Mesendoderm (in vitro differentiated cells): Measurements from ENCODE around the gene VPS37B.

Experiments
- DNase-seq: peaks from one replicate; pipeline ENCODE4 v3.0.0; 2013
- H2AK5ac ChIP-seq: 2 replicates; pipeline ENCODE4 v1.6.1; 2013; ENCODE audit warnings: low read length, inconsistent platforms
- H2BK120ac ChIP-seq: 2 replicates; pipeline ENCODE4 v1.6.1; 2013; ENCODE audit warnings: low read depth, mild to moderate bottlenecking, low read length, moderate library complexity, mixed read lengths
- H2BK15ac ChIP-seq: replicated peaks from 2 replicates; pipeline ENCODE4 v1.6.1; 2013; ENCODE audit warnings: low read depth, mild to moderate bottlenecking, moderate library complexity
- H2BK5ac ChIP-seq: 2 replicates; pipeline ENCODE4 v1.6.1; 2013; ENCODE audit warnings: low read length, inconsistent platforms
- H3K18ac ChIP-seq: 2 replicates; pipeline ENCODE4 v1.6.1; 2013; ENCODE audit warnings: mild to moderate bottlenecking, low read length, mixed read lengths
- H3K23ac ChIP-seq: one replicate; pipeline ENCODE4 v1.6.1; 2013; ENCODE audit warnings: low read length
- H3K27ac ChIP-seq: 2 replicates; pipeline ENCODE4 v1.5.1; 2013; ENCODE audit warnings: low read depth, mild to moderate bottlenecking, inconsistent platforms, low read length, moderate library complexity
- H3K27me3 ChIP-seq: 2 replicates; pipeline ENCODE4 v1.6.1; 2013; ENCODE audit warnings: low read length, control low read depth, mild to moderate bottlenecking, inconsistent platforms; ENCODE audit not compliant: insufficient read depth, poor library complexity
- H3K36me3 ChIP-seq: 2 replicates; pipeline ENCODE4 v1.6.1; 2013; ENCODE audit warnings: low read length, inconsistent platforms; ENCODE audit not compliant: control insufficient read depth, insufficient read depth
- H3K4ac ChIP-seq: one replicate; pipeline ENCODE4 v1.6.1; 2013; ENCODE audit warnings: low read depth, mild to moderate bottlenecking, low read length, moderate library complexity
- H3K4me1 ChIP-seq: 2 replicates; pipeline ENCODE4 v1.6.1; 2013; ENCODE audit warnings: low read depth, low read length, inconsistent platforms; ENCODE audit not compliant: control insufficient read depth
- H3K4me2 ChIP-seq: 2 replicates; pipeline ENCODE4 v1.6.1; 2013; ENCODE audit warnings: low read length
- H3K4me3 ChIP-seq: 2 replicates; pipeline ENCODE4 v1.5.1; 2013; ENCODE audit warnings: mild to moderate bottlenecking, low read length
- H3K56ac ChIP-seq: one replicate; pipeline ENCODE4 v1.6.1; 2013; ENCODE audit warnings: low read length
- H3K79me1 ChIP-seq: 2 replicates; pipeline ENCODE4 v1.6.1; 2013; ENCODE audit warnings: low read length, inconsistent platforms
- H3K79me2 ChIP-seq: 2 replicates; pipeline ENCODE4 v1.6.1; 2013; ENCODE audit warnings: mild to moderate bottlenecking, low read length; ENCODE audit not compliant: control insufficient read depth, insufficient read depth
- H3K9ac ChIP-seq: 2 replicates; pipeline ENCODE4 v1.6.1; 2013; ENCODE audit warnings: low read length, inconsistent platforms
- H4K5ac ChIP-seq: one replicate; pipeline ENCODE4 v1.6.1; 2013; ENCODE audit warnings: low read length
- H4K8ac ChIP-seq: one replicate; pipeline ENCODE4 v1.6.1; 2013; ENCODE audit warnings: low read depth, mild to moderate bottlenecking, control low read depth, low read length, moderate library complexity
- WGBS: extraction: QIAGEN DNeasy Blood & Tissue Kit; methylation state at CpG from one replicate; pipeline ENCODE4 v1.1.7; 2013; ENCODE audit warnings: low lambda C conversion rate, missing lambda C conversion rate; ENCODE audit not compliant: insufficient coverage; ENCODE audit errors: extremely low coverage; 5-methylcytosine and 5-hydroxymethylcytosine counted together

VPS37B gene

GRCh38 chr12:122903693-122904034 lies 7.7 kb upstream of the VPS37B start:
- H3K4ac ChIP-seq = no peak overlapping the region
- no CpG with 5 or more reads among the region's 7 CpGs for WGBS

GRCh38 chr12:122902854-122903692 lies 7.1 kb upstream of the VPS37B start:
- no peak overlapping the region for H2BK5ac ChIP-seq

More at GRCh38 chr12:122903693-122904034, 7.7 kb upstream of the VPS37B start:
- no peaks in the 10 kb centered on the region for H3K4me1 ChIP-seq
- no peak for DNase-seq
- no peak overlapping the region for H3K4me2 ChIP-seq
- H3K79me1 ChIP-seq = no peaks in the 10 kb centered on the region
- no peak overlapping the region for H3K23ac ChIP-seq
- H4K5ac ChIP-seq = no peak overlapping the region
- no peak overlapping the region for H2BK15ac ChIP-seq
- H2BK5ac ChIP-seq = no peak overlapping the region
- no peaks in the 10 kb centered on the region for H3K36me3 ChIP-seq
- H3K9ac ChIP-seq = no peak overlapping the region
- no peak overlapping the region for H3K56ac ChIP-seq
- H3K27me3 ChIP-seq = no peaks in the 10 kb centered on the region
- no peak overlapping the region for H3K4me3 ChIP-seq
- no peak overlapping the region for H4K8ac ChIP-seq
- H3K27ac ChIP-seq = no peak overlapping the region
- H2AK5ac ChIP-seq = no peak overlapping the region
- H3K18ac ChIP-seq = no peak overlapping the region
- no peak overlapping the region for H2BK120ac ChIP-seq
- H3K79me2 ChIP-seq = no peaks in the 10 kb centered on the region

GRCh38 chr12:122899887-122900286 lies 4.0 kb upstream of the VPS37B start:
- WGBS = no CpG with 5 or more reads among the region's 6 CpGs

More at GRCh38 chr12:122902854-122903692, 7.1 kb upstream of the VPS37B start:
- Histone ChIP-seq H3K27ac (no peak overlapping the region), H4K5ac (no peak overlapping the region), H3K4me2 (no peak overlapping the region), H3K4ac (no peak overlapping the region), H2BK15ac (no peak overlapping the region), H2BK120ac (no peak overlapping the region), H3K79me2 (no peaks in the 10 kb centered on the region), H3K27me3 (no peaks in the 10 kb centered on the region), H2AK5ac (no peak overlapping the region), H3K18ac (no peak overlapping the region), H3K4me3 (no peak overlapping the region), H3K4me1 (no peaks in the 10 kb centered on the region), H3K56ac (no peak overlapping the region), H4K8ac (no peak overlapping the region), H3K36me3 (no peaks in the 10 kb centered on the region), H3K79me1 (no peaks in the 10 kb centered on the region), H3K9ac (no peak overlapping the region), H3K23ac (no peak overlapping the region)
- DNase-seq = no peak
- no CpG with 5 or more reads among the region's 10 CpGs for WGBS

GRCh38 chr12:122896662-122897061 lies 738 bp upstream of the VPS37B start:
- Histone ChIP-seq H3K23ac (no peak overlapping the region), H2AK5ac (no peak overlapping the region), H3K4me2 (no peak overlapping the region), H2BK120ac (no peak overlapping the region), H3K27me3 (no peaks in the 10 kb centered on the region), H2BK15ac (no peak overlapping the region), H3K79me2 (peaks cover 2% of the 10 kb centered on the region), H3K4me1 (peaks cover 5% of the 10 kb centered on the region), H3K9ac (no peak overlapping the region), H3K4ac (no peak overlapping the region), H3K79me1 (peaks cover 8% of the 10 kb centered on the region), H3K4me3 (no peak overlapping the region), H3K27ac (no peak overlapping the region), H3K36me3 (no peaks in the 10 kb centered on the region), H4K5ac (no peak overlapping the region), H3K56ac (no peak overlapping the region), H4K8ac (no peak overlapping the region), H3K18ac (no peak overlapping the region), H2BK5ac (no peak overlapping the region)
- DNase-seq = no peak
- WGBS = no CpG with 5 or more reads among the region's 7 CpGs

More at GRCh38 chr12:122899887-122900286, 4.0 kb upstream of the VPS37B start:
- Histone ChIP-seq H3K18ac (no peak overlapping the region), H3K56ac (no peak overlapping the region), H3K4me3 (no peak overlapping the region), H3K23ac (no peak overlapping the region), H3K27ac (no peak overlapping the region), H3K4me2 (no peak overlapping the region), H3K27me3 (no peaks in the 10 kb centered on the region), H4K5ac (no peak overlapping the region), H3K9ac (no peak overlapping the region), H3K79me2 (no peaks in the 10 kb centered on the region), H3K4me1 (peaks cover 2% of the 10 kb centered on the region), H2AK5ac (no peak overlapping the region), H2BK120ac (no peak overlapping the region), H3K36me3 (no peaks in the 10 kb centered on the region), H2BK5ac (no peak overlapping the region), H4K8ac (no peak overlapping the region), H3K4ac (no peak overlapping the region), H2BK15ac (no peak overlapping the region), H3K79me1 (peaks cover 4% of the 10 kb centered on the region)
- DNase-seq = no peak

- no peak overlapping the region for H3K27ac ChIP-seq
- H2BK15ac ChIP-seq = no peak overlapping the region
- no peak for DNase-seq
- no peak overlapping the region for H2BK5ac ChIP-seq
- peaks cover 7% of the 10 kb centered on the region for H3K4me1 ChIP-seq
- peak overlapping the region; percentile 90 for H3K56ac ChIP-seq
- no peak overlapping the region for H4K8ac ChIP-seq
- peak overlapping the region; percentile 60 for H3K4ac ChIP-seq
- peaks cover 8% of the 10 kb centered on the region for H3K79me1 ChIP-seq
- H3K4me3 ChIP-seq = peak overlapping the region; percentile 57
- H3K79me2 ChIP-seq = peaks cover 2% of the 10 kb centered on the region
- H3K23ac ChIP-seq = no peak overlapping the region
- H3K18ac ChIP-seq = peak overlapping the region; percentile 84
- no peaks in the 10 kb centered on the region for H3K27me3 ChIP-seq
- no peaks in the 10 kb centered on the region for H3K36me3 ChIP-seq
- WGBS = no CpG with 5 or more reads among the region's 9 CpGs
- peak overlapping the region; percentile 82 for H3K4me2 ChIP-seq
- H4K5ac ChIP-seq = no peak overlapping the region
- H2AK5ac ChIP-seq = no peak overlapping the region
- no peak overlapping the region for H2BK120ac ChIP-seq
- H3K9ac ChIP-seq = peak overlapping the region; percentile 78
Observed at GRCh38 chr12:122895320-122895703, 612 bp downstream of the VPS37B start.
